Activated naive CD4-positive, alpha-beta T cell treated with anti-CD3 and anti-CD28 coated beads for 36 hours (primary cell): ENCODE measurements around the gene PRAMEF4. TPM values are rescaled to one million over a fixed set of nuclear protein-coding genes. Genes with fewer than 3 reads are reported as not detected.
"Not testable (repeated sequence)": the region's sequence is repeated elsewhere in the genome, so short reads cannot be mapped to it uniquely, and the experiment has no call there.

ENCODE experiments used
- CTCF ChIA-PET: fragments of 350-600 bp; sonication (Branson Sonifier 250); formaldehyde crosslinking; loops from one replicate; lab custom pipeline; 2021; ENCODE audit warnings: antibody characterized with exemption; lab: Charles Lee
- DNase-seq: peaks from one replicate; pipeline ENCODE4 v3.0.0-alpha.2; 2020
- H3K27ac Mint-ChIP-seq: one replicate; pipeline ENCODE4 v1.8.0; 2021; ENCODE audit warnings: mild to moderate bottlenecking, mixed read lengths
- H3K27me3 Mint-ChIP-seq: one replicate; pipeline ENCODE4 v1.8.0; 2021; ENCODE audit warnings: low read depth, mixed read lengths
- H3K36me3 Mint-ChIP-seq: one replicate; pipeline ENCODE4 v1.8.0; 2021; ENCODE audit warnings: low read depth, mixed read lengths
- H3K4me1 Mint-ChIP-seq: one replicate; pipeline ENCODE4 v1.8.0; 2021; ENCODE audit warnings: low read depth, mixed read lengths
- H3K4me3 Mint-ChIP-seq: one replicate; pipeline ENCODE4 v1.8.0; 2021; ENCODE audit warnings: mild to moderate bottlenecking, moderate library complexity, mixed read lengths
- H3K9me3 Mint-ChIP-seq: one replicate; pipeline ENCODE4 v1.8.0; 2021; ENCODE audit warnings: mixed read lengths
- intact Hi-C: fragments of 100-400 bp; cut with micrococcal nuclease; formaldehyde crosslinking; loops from one replicate; pipeline ENCODE4 v1.15.1; 2023
- total RNA-seq, 2 experiments: library from RNA; stranded (reverse); gene quantifications; one replicate each; pipeline ENCODE4 v1.2.3, GENCODE V29; 2021

PRAMEF4 gene
- total RNA-seq: not detected

- CTCF ChIA-PET, H3K4me3 Mint-ChIP-seq, H3K9me3 Mint-ChIP-seq, intact Hi-C loops, DNase-seq, H3K4me1 Mint-ChIP-seq, H3K36me3 Mint-ChIP-seq, H3K27ac Mint-ChIP-seq, H3K27me3 Mint-ChIP-seq: not testable (repeated sequence)
These were observed at the start of gene PRAMEF4 for GRCh38 chr1:12886101-12886500. Gene PRAMEF4 (minus strand): TSS chr1:12886201. CDS start chr1:12883394, 2,807 bp downstream.

GRCh38 chr1:12924368-12924767, 38.4 kb upstream of the PRAMEF4 start:
- H3K27ac Mint-ChIP-seq, H3K36me3 Mint-ChIP-seq, H3K27me3 Mint-ChIP-seq, intact Hi-C loops, H3K4me3 Mint-ChIP-seq, DNase-seq, H3K9me3 Mint-ChIP-seq, CTCF ChIA-PET, H3K4me1 Mint-ChIP-seq: not testable (repeated sequence)

- H3K27me3 Mint-ChIP-seq, intact Hi-C loops, H3K4me3 Mint-ChIP-seq: not testable (repeated sequence)
These were observed 35.7 kb upstream of the PRAMEF4 start for GRCh38 chr1:12921749-12922148.

GRCh38 chr1:12916310-12916709, 30.3 kb upstream of the PRAMEF4 start, which contains the start of gene PRAMEF7:
Gene PRAMEF7 (plus strand): TSS chr1:12916610. CDS start chr1:12917693, 1,083 bp downstream.
- H3K27me3 Mint-ChIP-seq, H3K36me3 Mint-ChIP-seq, H3K27ac Mint-ChIP-seq, H3K9me3 Mint-ChIP-seq, H3K4me1 Mint-ChIP-seq, H3K4me3 Mint-ChIP-seq, CTCF ChIA-PET, DNase-seq, intact Hi-C loops: not testable (repeated sequence)

More at GRCh38 chr1:12921749-12922148, 35.7 kb upstream of the PRAMEF4 start:
- H3K36me3 Mint-ChIP-seq, DNase-seq, H3K9me3 Mint-ChIP-seq, H3K4me1 Mint-ChIP-seq, H3K27ac Mint-ChIP-seq, CTCF ChIA-PET: not testable (repeated sequence)

- CTCF ChIA-PET, H3K36me3 Mint-ChIP-seq, H3K27ac Mint-ChIP-seq, H3K4me3 Mint-ChIP-seq, H3K4me1 Mint-ChIP-seq, DNase-seq, H3K27me3 Mint-ChIP-seq, intact Hi-C loops, H3K9me3 Mint-ChIP-seq: not testable (repeated sequence)
These were observed 18.0 kb upstream of the PRAMEF4 start for GRCh38 chr1:12903793-12904572.

- intact Hi-C loops, H3K36me3 Mint-ChIP-seq, H3K27me3 Mint-ChIP-seq, H3K4me1 Mint-ChIP-seq, H3K4me3 Mint-ChIP-seq, DNase-seq, H3K9me3 Mint-ChIP-seq, H3K27ac Mint-ChIP-seq, CTCF ChIA-PET: not testable (repeated sequence)
These were observed 13.2 kb upstream of the PRAMEF4 start for GRCh38 chr1:12899186-12899585.

GRCh38 chr1:12898170-12898569, 12.2 kb upstream of the PRAMEF4 start, which contains the start of gene PRAMEF10:
Gene PRAMEF10 (minus strand): TSS chr1:12898270. CDS start chr1:12895847, 2,423 bp downstream.
- H3K4me1 Mint-ChIP-seq, H3K36me3 Mint-ChIP-seq, H3K27me3 Mint-ChIP-seq, DNase-seq, CTCF ChIA-PET, H3K27ac Mint-ChIP-seq, H3K9me3 Mint-ChIP-seq, intact Hi-C loops, H3K4me3 Mint-ChIP-seq: not testable (repeated sequence)

GRCh38 chr1:12878453-12878852, 7.5 kb downstream of the PRAMEF4 start:
- H3K4me1 Mint-ChIP-seq, H3K27me3 Mint-ChIP-seq, CTCF ChIA-PET, H3K9me3 Mint-ChIP-seq, H3K36me3 Mint-ChIP-seq, H3K4me3 Mint-ChIP-seq, H3K27ac Mint-ChIP-seq, DNase-seq, intact Hi-C loops: not testable (repeated sequence)

GRCh38 chr1:12863131-12863880, 22.7 kb downstream of the PRAMEF4 start:
- intact Hi-C loops, H3K36me3 Mint-ChIP-seq, H3K4me3 Mint-ChIP-seq, H3K27ac Mint-ChIP-seq, H3K9me3 Mint-ChIP-seq, H3K27me3 Mint-ChIP-seq, DNase-seq, H3K4me1 Mint-ChIP-seq, CTCF ChIA-PET: not testable (repeated sequence)

- intact Hi-C loops, H3K27ac Mint-ChIP-seq, H3K4me3 Mint-ChIP-seq, DNase-seq, CTCF ChIA-PET, H3K36me3 Mint-ChIP-seq, H3K27me3 Mint-ChIP-seq, H3K9me3 Mint-ChIP-seq, H3K4me1 Mint-ChIP-seq: not testable (repeated sequence)
These were observed 29.2 kb downstream of the PRAMEF4 start, which contains the start of gene PRAMEF2 for GRCh38 chr1:12856786-12857185. Gene PRAMEF2 (plus strand): TSS chr1:12857086. CDS start chr1:12859010, 1,924 bp downstream.

GRCh38 chr1:12851779-12852178, 34.2 kb downstream of the PRAMEF4 start:
- peaks cover 6% of the 10 kb centered on the region for H3K9me3 Mint-ChIP-seq
- CTCF ChIA-PET: no interaction called here
- H3K27ac Mint-ChIP-seq: no peak overlapping the region
- H3K4me3 Mint-ChIP-seq: no peak overlapping the region
- intact Hi-C loops: no loop called here
- DNase-seq: no peak
- H3K36me3 Mint-ChIP-seq: no peaks in the 10 kb centered on the region
- no peaks in the 10 kb centered on the region for H3K4me1 Mint-ChIP-seq
- peaks cover 21% of the 10 kb centered on the region for H3K27me3 Mint-ChIP-seq

- H3K36me3 Mint-ChIP-seq, DNase-seq, intact Hi-C loops, H3K4me1 Mint-ChIP-seq, H3K9me3 Mint-ChIP-seq, H3K27ac Mint-ChIP-seq, H3K4me3 Mint-ChIP-seq: not testable (repeated sequence)
- CTCF ChIA-PET: interaction anchor here (0.6 kb wide), 1 partner anchor 578 kb away, joined by 3 read pairs; no protein-coding TSS in a partner anchor
- peaks cover 21% of the 10 kb centered on the region for H3K27me3 Mint-ChIP-seq
These were observed 37.4 kb downstream of the PRAMEF4 start, which contains the start of gene HNRNPCL1 for GRCh38 chr1:12848620-12849019. Gene HNRNPCL1 (minus strand): TSS chr1:12848720. CDS start chr1:12848289, 431 bp downstream.
